Parathyroid adenoma (tissue), 2 donors: ENCODE measurements around the gene HDAC4.

ENCODE experiments used
- H2AFZ ChIP-seq: fragments of 300-600 bp; sonication (generic); one replicate; pipeline ENCODE4 v1.7.0; 2017; ENCODE audit warnings: antibody characterized with exemption, mild to moderate bottlenecking
- H3K27ac ChIP-seq: fragments of 300-600 bp; sonication (generic); one replicate; pipeline ENCODE4 v1.7.0; 2017
- H3K27me3 ChIP-seq: fragments of 300-600 bp; sonication (generic); one replicate; pipeline ENCODE4 v1.7.0; 2017; ENCODE audit warnings: low read length; ENCODE audit not compliant: control insufficient read depth, insufficient read depth
- H3K36me3 ChIP-seq: fragments of 300-600 bp; sonication (generic); one replicate; pipeline ENCODE4 v1.7.0; 2017; ENCODE audit warnings: low read length; ENCODE audit not compliant: control insufficient read depth, insufficient read depth
- H3K4me1 ChIP-seq: fragments of 300-600 bp; sonication (generic); one replicate; pipeline ENCODE4 v1.7.0; 2017; ENCODE audit warnings: control low read depth
- H3K4me2 ChIP-seq: fragments of 300-600 bp; sonication (generic); one replicate; pipeline ENCODE4 v1.7.0; 2017; ENCODE audit warnings: low read length
- H3K4me3 ChIP-seq: fragments of 300-600 bp; sonication (generic); one replicate; pipeline ENCODE4 v1.7.0; 2017; ENCODE audit warnings: low read depth, low read length
- H3K79me2 ChIP-seq: fragments of 300-600 bp; sonication (generic); one replicate; pipeline ENCODE4 v1.7.0; 2017; ENCODE audit warnings: control low read depth
- H3K9ac ChIP-seq: fragments of 300-600 bp; sonication (generic); one replicate; pipeline ENCODE4 v1.7.0; 2017; ENCODE audit warnings: mild to moderate bottlenecking
- H3K9me3 ChIP-seq: fragments of 300-600 bp; sonication (generic); one replicate; pipeline ENCODE4 v1.7.0; 2017; ENCODE audit warnings: low read length; ENCODE audit not compliant: control insufficient read depth
- CTCF ChIP-seq: fragments of 300-600 bp; sonication (generic); IDR thresholded peaks from one replicate; pipeline ENCODE4 v1.7.0; 2017; ENCODE audit warnings: antibody characterized with exemption, mild to moderate bottlenecking
- donor health status: primary hyperparathyroidism.

The HDAC4 gene

DNA sequence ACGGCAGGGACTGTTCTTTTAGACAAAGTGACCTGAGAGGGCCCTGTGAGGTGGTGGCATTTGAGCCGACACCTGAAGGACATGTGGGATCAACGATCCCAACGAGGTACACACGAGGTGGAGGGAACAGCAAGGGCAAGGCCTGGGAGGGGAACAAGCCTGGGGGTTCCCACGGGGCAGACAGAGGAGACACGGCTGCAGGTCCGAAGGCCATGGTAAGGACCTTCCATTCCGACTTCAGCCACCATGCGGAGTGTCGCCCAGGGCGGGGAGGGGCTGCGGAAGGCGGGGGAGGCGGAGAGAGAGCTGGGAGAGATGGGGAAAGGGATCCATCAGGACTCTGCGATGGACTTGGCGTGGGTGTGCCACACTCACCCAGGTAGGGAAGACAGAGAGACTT lies 151.8 kb downstream of the HDAC4 start:
- Histone ChIP-seq H3K4me1 (no peaks in the 10 kb centered on the region), H3K27ac (no peak overlapping the region)

GRCh38 chr2:239247401-239248245 lies 153.2 kb downstream of the HDAC4 start:
- Histone ChIP-seq H3K27me3 (no peaks in the 10 kb centered on the region), H3K79me2 (peaks cover 25% of the 10 kb centered on the region), H3K4me3 (no peak overlapping the region), H3K4me1 (no peaks in the 10 kb centered on the region), H3K36me3 (no peaks in the 10 kb centered on the region), H3K4me2 (no peak overlapping the region), H3K9me3 (no peaks in the 10 kb centered on the region), H2AFZ (no peak overlapping the region), H3K27ac (no peak overlapping the region), H3K9ac (no peak overlapping the region)
- TF ChIP-seq CTCF = no peak

More for the DNA sequence above, 151.8 kb downstream of the HDAC4 start:
- Histone ChIP-seq H3K4me3 (no peak overlapping the region), H2AFZ (no peak overlapping the region), H3K9me3 (no peaks in the 10 kb centered on the region), H3K36me3 (no peaks in the 10 kb centered on the region), H3K79me2 (peaks cover 32% of the 10 kb centered on the region), H3K27me3 (no peaks in the 10 kb centered on the region), H3K9ac (no peak overlapping the region), H3K4me2 (no peak overlapping the region)
- no peak for TF ChIP-seq CTCF

GRCh38 chr2:239246723-239247122 lies 154.1 kb downstream of the HDAC4 start:
- no peaks in the 10 kb centered on the region for H3K4me1 ChIP-seq
- H3K79me2 ChIP-seq = peaks cover 28% of the 10 kb centered on the region
- no peak overlapping the region for H3K4me3 ChIP-seq
- no peak for TF ChIP-seq CTCF
- H2AFZ ChIP-seq = no peak overlapping the region
- no peak overlapping the region for H3K27ac ChIP-seq
- H3K36me3 ChIP-seq = no peaks in the 10 kb centered on the region
- no peaks in the 10 kb centered on the region for H3K9me3 ChIP-seq
- H3K27me3 ChIP-seq = no peaks in the 10 kb centered on the region
- no peak overlapping the region for H3K9ac ChIP-seq
- no peak overlapping the region for H3K4me2 ChIP-seq

- Histone ChIP-seq H3K9ac (no peak overlapping the region), H3K79me2 (peaks cover 28% of the 10 kb centered on the region), H3K9me3 (no peaks in the 10 kb centered on the region), H3K4me3 (no peak overlapping the region), H3K4me2 (no peak overlapping the region), H3K36me3 (no peaks in the 10 kb centered on the region), H3K27ac (no peak overlapping the region), H2AFZ (peak overlapping the region; percentile 3), H3K4me1 (no peaks in the 10 kb centered on the region), H3K27me3 (no peaks in the 10 kb centered on the region)
- TF ChIP-seq CTCF = no peak
Measured at GRCh38 chr2:239245872-239246721, 154.7 kb downstream of the HDAC4 start.
